HepG2 (cell line): Measurements from ENCODE around the gene INPP5K. TPM values are rescaled to one million over a fixed set of nuclear protein-coding genes. Genes with fewer than 3 reads are reported as not detected.
A peak's percentile ranks its signal among the peaks of the same experiment; 100 is the strongest.

Source experiments
- ARNTL ChIP-seq: sonication (generic); formaldehyde crosslinking; IDR thresholded peaks from 2 replicates; pipeline ENCODE4 v1.4.0; 2020; ENCODE audit warnings: mild to moderate bottlenecking, missing genetic modification reagents
- CENPT ChIP-seq: sonication (generic); formaldehyde crosslinking; IDR thresholded peaks from 2 replicates; pipeline ENCODE4 v1.8.0; 2022; ENCODE audit warnings: low read depth, mild to moderate bottlenecking, moderate library complexity, missing genetic modification reagents
- CSRNP1 ChIP-seq: sonication (generic); formaldehyde crosslinking; IDR thresholded peaks from 2 replicates; pipeline ENCODE4 v1.8.1; 2023; ENCODE audit warnings: mild to moderate bottlenecking, missing genetic modification reagents
- CTCF ChIP-seq: sonication (generic); formaldehyde crosslinking; IDR thresholded peaks from 2 replicates; pipeline ENCODE4 v1.5.0; 2020; ENCODE audit warnings: mild to moderate bottlenecking, missing genetic modification reagents, moderate library complexity
- E2F5 ChIP-seq: sonication (generic); formaldehyde crosslinking; conservative IDR thresholded peaks from 2 replicates; pipeline ENCODE4 v1.4.0; 2020; ENCODE audit warnings: missing genetic modification reagents
- HNF1A ChIP-seq, 2 experiments: sonication (generic) in 1 of 2; formaldehyde crosslinking in 1 of 2; IDR thresholded peaks; 2 replicates each; pipeline versions ENCODE4 v1.4.0 to v1.6.1; 2016 to 2020; ENCODE audit warnings: borderline replicate concordance in 1 of 2, low read depth in 1 of 2, mild to moderate bottlenecking in 1 of 2, missing genetic modification reagents in 1 of 2
- HOMEZ ChIP-seq: IDR thresholded peaks from 2 replicates; pipeline ENCODE4 v1.6.1; 2016; ENCODE audit warnings: low read depth
- KDM5B ChIP-seq: sonication (generic); formaldehyde crosslinking; IDR thresholded peaks from 2 replicates; pipeline ENCODE4 v1.4.0; 2020; ENCODE audit warnings: missing genetic modification reagents, mild to moderate bottlenecking, borderline replicate concordance
- MTF2 ChIP-seq: sonication (generic); formaldehyde crosslinking; IDR thresholded peaks from 2 replicates; pipeline ENCODE4 v1.5.0; 2020; ENCODE audit warnings: missing genetic modification reagents, borderline replicate concordance
- RXRB ChIP-seq: IDR thresholded peaks from 2 replicates; pipeline ENCODE4 v1.6.1; 2016; ENCODE audit warnings: borderline replicate concordance, missing genetic modification reagents, missing compliant biosample characterization
- SMAD1 ChIP-seq: sonication (generic); formaldehyde crosslinking; IDR thresholded peaks from 2 replicates; pipeline ENCODE4 v1.4.0; 2020; ENCODE audit warnings: missing genetic modification reagents, low read depth, mild to moderate bottlenecking, borderline replicate concordance
- ZBTB4 ChIP-seq: sonication (generic); formaldehyde crosslinking; IDR thresholded peaks from 2 replicates; pipeline ENCODE4 v1.4.0; 2020; ENCODE audit warnings: missing genetic modification reagents, mild to moderate bottlenecking, borderline replicate concordance
- ZNF160 ChIP-seq: sonication (generic); formaldehyde crosslinking; IDR thresholded peaks from 2 replicates; pipeline ENCODE4 v1.8.0; 2022; ENCODE audit warnings: mild to moderate bottlenecking, inconsistent platforms, missing genetic modification reagents
- polyA plus RNA-seq, 8 experiments: library from polyadenylated mRNA; depleted of rRNA in 3 of 8; stranded (reverse) in 7 of 8; unstranded in 1 of 8; fragments of >200 nt; fragmentation: Illumina TruSeq in 4 of 8; extraction: Trizol in 4 of 8; gene quantifications; 2 replicates each; pipeline versions ENCODE4 v1.2.1 to v1.2.3, GENCODE V29; 2011 to 2016; ENCODE audit warnings: low read depth in 4 of 8, missing spikeins in 1 of 8, mixed read lengths in 1 of 8; ENCODE audit not compliant: insufficient read depth in 1 of 8
- total RNA-seq, 5 experiments: library from RNA; depleted of rRNA; stranded (reverse); fragments of >200 nt; fragmentation: Illumina TruSeq; extraction: Trizol; gene quantifications; 2 replicates each; pipeline ENCODE4 v1.2.3, GENCODE V29; 2016; ENCODE audit warnings: low read depth in 1 of 5

INPP5K gene
- total and polyA plus RNA-seq, 2 of the 13 experiments (the other 11 are each of a cell fraction or from before 2014, with no cell fraction given): 4.8 to 9.6 TPM

GRCh38 chr17:1467898-1468492 lies 48.4 kb downstream of the INPP5K start (continued):
- TF ChIP-seq HNF1A (IDR thresholded peaks at IDR 0.05; ENCODE audit: low read depth) (no peak), HNF1A (CRISPR knock-in tag; IDR thresholded peaks at IDR 0.05; ENCODE audit: borderline replicate concordance) (peak; percentile 45; the same call in 1 of the 2 replicates), RXRB (CRISPR knock-in tag) (peak; percentile 64; the same call in 1 of the 2 replicates), CSRNP1 (CRISPR knock-in tag) (no peak), ZBTB4 (0 out of 2 replicates have a peak, but pooled peaks have one; percentile 79), E2F5 (CRISPR knock-in tag) (no peak), ARNTL (CRISPR knock-in tag) (0 out of 2 replicates have a peak, but pooled peaks have one; percentile 19), ZNF160 (CRISPR knock-in tag) (no peak), CTCF (CRISPR knock-in tag) (peak; percentile 40), MTF2 (CRISPR knock-in tag) (no peak), CENPT (CRISPR knock-in tag) (no peak), SMAD1 (CRISPR knock-in tag) (0 out of 2 replicates have a peak, but pooled peaks have one; percentile 65), HOMEZ (CRISPR knock-in tag) (no peak; the same call in 1 of the 2 replicates), KDM5B (CRISPR knock-in tag) (no peak; the same call in 1 of the 2 replicates)
